Small intestine (tissue), 7 donors: ENCODE measurements around the gene EDAR. TPM values are rescaled to one million over a fixed set of nuclear protein-coding genes. Genes with fewer than 3 reads are reported as not detected.

ENCODE experiments used
- DNase-seq, 2 donors: peaks; one replicate each; pipeline versions ENCODE4 v3.0.0 to v3.0.0-alpha.2; 2013
- FAIRE-seq: peaks from 2 replicates; lab custom pipeline; 2012; peaks lifted over from hg19 to GRCh38; lab: Jason Lieb, UNC
- H3K27ac ChIP-seq, 3 donors: one replicate each; pipeline ENCODE4 v1.5.1; 2013; ENCODE audit warnings: low read length in 2 of 3, mild to moderate bottlenecking in 2 of 3, control low read depth in 1 of 3, inconsistent platforms in 1 of 3, low read depth in 1 of 3, moderate library complexity in 1 of 3
- H3K27me3 ChIP-seq, 3 donors: one replicate each; pipeline ENCODE4 v1.6.1; 2013; ENCODE audit warnings: low read length in 3 of 3, inconsistent platforms in 1 of 3; ENCODE audit not compliant: control insufficient read depth in 3 of 3, insufficient read depth in 3 of 3
- H3K36me3 ChIP-seq, 3 donors: one replicate each; pipeline ENCODE4 v1.6.1; 2013; ENCODE audit warnings: low read length in 3 of 3, inconsistent platforms in 1 of 3, low read depth in 1 of 3, mild to moderate bottlenecking in 1 of 3, moderate library complexity in 1 of 3; ENCODE audit not compliant: control insufficient read depth in 3 of 3, insufficient read depth in 2 of 3
- H3K4me1 ChIP-seq, 3 donors: one replicate each; pipeline ENCODE4 v1.6.1; 2013; ENCODE audit warnings: low read length in 2 of 3, inconsistent platforms in 1 of 3, low read depth in 1 of 3, mild to moderate bottlenecking in 1 of 3, moderate library complexity in 1 of 3; ENCODE audit not compliant: control insufficient read depth in 3 of 3, insufficient read depth in 2 of 3
- H3K4me3 ChIP-seq, 3 donors: one replicate each; pipeline ENCODE4 v1.5.1; 2013; ENCODE audit warnings: low read length in 3 of 3, control low read depth in 1 of 3, inconsistent platforms in 1 of 3, low read depth in 1 of 3, mild to moderate bottlenecking in 1 of 3, moderate library complexity in 1 of 3
- H3K9me3 ChIP-seq, 2 donors: one replicate each; pipeline ENCODE4 v1.6.1; 2013; ENCODE audit warnings: low read depth in 1 of 2, low read length in 1 of 2; ENCODE audit not compliant: control insufficient read depth in 2 of 2, insufficient read depth in 1 of 2
- WGBS, 3 donors: extraction: QIAGEN DNeasy Blood & Tissue Kit; methylation state at CpG; one replicate each; pipeline ENCODE4 v1.1.7; 2013; 5-methylcytosine and 5-hydroxymethylcytosine counted together
- polyA plus RNA-seq, 4 donors: library from polyadenylated mRNA; stranded (reverse) in 3 of 4; unstranded in 1 of 4; fragments of 200-250 nt in 3 of 4; fragments of 120-200 nt in 1 of 4; gene quantifications; one replicate each; pipeline versions ENCODE4 v1.2.1 to v1.2.3, GENCODE V29; 2013
- donor health status: healthy with polysubstance abuse.
- donor health status: control.
- donor health status: control.
- donor health status: Bipolar disorder and iron deficiency.
- donor health status: healthy.

The EDAR gene
- polyA plus RNA-seq, 4 donors: 0.09 to 1.8 TPM; not detected in 2

DNA sequence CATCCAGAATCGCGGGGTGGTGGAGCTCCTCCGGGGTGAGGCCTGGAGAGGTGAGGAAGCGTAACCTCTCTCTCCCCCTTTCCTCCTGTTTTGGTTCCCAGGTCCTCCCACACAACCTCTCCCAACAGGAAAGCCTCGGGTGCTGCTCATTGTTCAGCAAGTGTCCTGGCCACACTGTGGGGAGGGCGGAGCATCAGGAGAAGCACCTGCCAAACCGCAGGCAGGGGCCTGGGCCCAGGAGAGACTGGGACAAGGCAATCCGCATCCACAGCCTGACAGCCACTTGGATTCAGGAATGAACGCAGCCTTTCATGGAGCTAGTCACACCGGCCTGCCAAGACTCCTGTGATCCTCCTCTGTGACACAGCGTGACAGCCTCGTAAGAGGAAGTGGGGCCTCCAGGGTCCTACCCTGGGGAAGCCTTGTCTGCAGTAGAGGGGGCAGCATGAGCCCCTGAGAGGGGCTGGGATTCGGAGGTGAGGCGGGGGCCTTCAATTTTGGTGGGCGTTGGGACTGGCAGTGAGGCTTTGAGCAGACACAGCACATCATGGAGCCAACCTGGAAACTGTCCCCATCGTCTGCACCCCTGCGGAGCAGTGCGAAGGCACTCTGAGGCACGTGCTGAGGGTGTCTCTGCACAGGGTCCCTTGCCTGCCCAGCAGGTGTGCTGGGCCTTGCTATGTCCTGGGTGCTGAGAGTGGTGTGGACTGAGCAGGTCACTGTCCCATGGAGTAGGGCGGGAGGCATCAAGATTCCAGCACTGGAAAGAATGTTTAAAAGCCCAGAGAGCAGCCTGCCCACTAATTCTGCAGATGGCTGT is 62.2 kb downstream of the EDAR start:
- WGBS, 3 donors: 86 to 89% (median 87%) methylated on average over 18 to 20 of the region's 20 CpGs
- Histone ChIP-seq H3K4me1 (no peaks in the 10 kb centered on the region), H3K4me3 (no peak overlapping the region), H3K36me3 (peaks cover 0 to 5% (median 0%) of the 10 kb centered on the region in 3 donors), H3K27ac (no peak overlapping the region), H3K9me3 (no peaks in the 10 kb centered on the region), H3K27me3 (peaks cover 0 to 2% (median 0%) of the 10 kb centered on the region in 3 donors)
- FAIRE-seq (no peak), DNase-seq (no peak)

DNA sequence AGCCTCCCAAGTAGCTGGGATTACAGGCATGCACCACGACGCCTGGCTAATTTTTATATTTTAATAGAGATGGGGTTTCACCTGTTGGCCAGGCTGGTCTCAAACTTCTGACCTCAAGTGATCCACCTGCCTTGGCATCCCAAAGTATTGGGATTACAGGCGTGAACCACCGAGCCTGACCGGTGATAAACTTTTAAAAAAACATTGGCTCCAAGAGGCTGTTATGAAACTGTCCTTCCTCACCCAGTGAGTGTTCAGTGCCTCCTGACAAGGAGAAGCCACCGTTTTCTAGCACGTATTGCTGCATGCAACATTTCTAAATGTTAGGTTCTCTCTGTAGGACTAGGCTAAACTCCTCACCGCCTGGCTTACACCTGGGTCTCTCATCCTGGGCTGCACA is 63.3 kb downstream of the EDAR start:
- Histone ChIP-seq H3K4me3 (no peak overlapping the region), H3K27me3 (peaks cover 0 to 2% (median 0%) of the 10 kb centered on the region in 3 donors), H3K9me3 (no peaks in the 10 kb centered on the region), H3K4me1 (no peaks in the 10 kb centered on the region), H3K27ac (no peak overlapping the region), H3K36me3 (peaks cover 0 to 5% (median 0%) of the 10 kb centered on the region in 3 donors)
- WGBS, 3 donors: 80 to 88% (median 84%) methylated on average over 8 of the region's 8 CpGs
- no peak for DNase-seq
- FAIRE-seq: no peak

DNA sequence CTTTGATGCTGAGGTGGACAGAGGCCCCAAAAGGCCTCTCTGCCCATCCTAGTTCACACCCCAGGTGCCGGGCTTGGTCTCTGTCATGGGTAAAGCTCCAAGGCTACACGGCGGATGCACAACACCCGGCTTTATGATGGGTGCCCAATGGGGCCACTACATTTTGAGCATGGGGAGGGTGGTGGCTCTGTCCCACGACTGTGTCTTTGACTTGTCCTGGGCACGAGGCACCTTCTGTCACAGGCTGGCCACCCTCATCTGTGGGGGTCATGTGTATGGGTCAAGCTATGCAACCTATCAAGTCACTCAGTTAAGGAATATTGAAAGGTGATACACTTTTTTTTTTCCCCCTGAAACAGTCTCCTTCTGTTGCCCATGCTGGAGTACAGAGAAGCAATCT is 63.7 kb downstream of the EDAR start:
- FAIRE-seq (no peak), DNase-seq (no peak)
- Histone ChIP-seq H3K27me3 (peaks cover 0 to 2% (median 0%) of the 10 kb centered on the region in 3 donors), H3K9me3 (no peaks in the 10 kb centered on the region), H3K4me3 (no peak overlapping the region), H3K4me1 (no peaks in the 10 kb centered on the region), H3K27ac (no peak overlapping the region), H3K36me3 (peaks cover 0 to 5% (median 0%) of the 10 kb centered on the region in 3 donors)
- WGBS, 3 donors: 93 to 94% (median 93%) methylated on average over 6 of the region's 6 CpGs

DNA sequence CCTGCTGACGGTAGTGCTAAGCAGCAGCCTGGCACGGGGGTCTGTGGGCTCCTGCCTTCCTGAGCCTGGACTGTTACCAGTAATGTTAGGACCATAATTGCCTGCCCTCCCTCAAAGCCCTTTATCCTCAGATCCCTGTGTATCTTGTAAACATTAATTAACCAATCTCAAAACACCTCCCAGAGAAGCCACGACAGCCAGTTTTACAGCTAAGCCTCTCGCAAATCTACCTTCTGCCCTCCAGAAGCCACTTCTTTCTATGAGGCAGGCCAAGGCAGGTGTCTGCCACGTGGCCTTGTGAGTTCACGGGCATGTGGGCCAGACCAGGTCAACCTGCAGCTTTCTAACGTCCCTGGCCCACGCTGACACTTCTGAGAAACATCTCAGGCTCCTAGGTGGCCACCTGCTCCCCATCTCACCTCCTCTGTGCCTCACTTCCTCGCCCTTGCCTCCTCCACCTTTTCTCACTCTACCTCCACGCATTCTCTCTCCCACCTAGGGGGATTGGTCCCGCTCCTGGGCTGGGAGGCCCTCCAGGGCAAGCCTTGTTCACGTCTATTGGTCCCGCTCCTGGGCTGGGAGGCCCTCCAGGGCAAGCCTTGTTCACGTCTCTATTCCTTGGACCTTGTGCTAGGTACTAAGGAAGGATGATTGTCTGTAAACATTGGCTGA is 64.3 kb downstream of the EDAR start:
- Histone ChIP-seq H3K4me3 (no peak overlapping the region), H3K27me3 (peaks cover 0 to 2% (median 0%) of the 10 kb centered on the region in 3 donors), H3K4me1 (no peaks in the 10 kb centered on the region), H3K27ac (no peak overlapping the region), H3K9me3 (no peaks in the 10 kb centered on the region), H3K36me3 (peaks cover 0 to 5% (median 0%) of the 10 kb centered on the region in 3 donors)
- FAIRE-seq: no peak
- no peak for DNase-seq
- 56 to 70% (median 64%) methylated on average over 14 of the region's 14 CpGs for WGBS, 3 donors

DNA sequence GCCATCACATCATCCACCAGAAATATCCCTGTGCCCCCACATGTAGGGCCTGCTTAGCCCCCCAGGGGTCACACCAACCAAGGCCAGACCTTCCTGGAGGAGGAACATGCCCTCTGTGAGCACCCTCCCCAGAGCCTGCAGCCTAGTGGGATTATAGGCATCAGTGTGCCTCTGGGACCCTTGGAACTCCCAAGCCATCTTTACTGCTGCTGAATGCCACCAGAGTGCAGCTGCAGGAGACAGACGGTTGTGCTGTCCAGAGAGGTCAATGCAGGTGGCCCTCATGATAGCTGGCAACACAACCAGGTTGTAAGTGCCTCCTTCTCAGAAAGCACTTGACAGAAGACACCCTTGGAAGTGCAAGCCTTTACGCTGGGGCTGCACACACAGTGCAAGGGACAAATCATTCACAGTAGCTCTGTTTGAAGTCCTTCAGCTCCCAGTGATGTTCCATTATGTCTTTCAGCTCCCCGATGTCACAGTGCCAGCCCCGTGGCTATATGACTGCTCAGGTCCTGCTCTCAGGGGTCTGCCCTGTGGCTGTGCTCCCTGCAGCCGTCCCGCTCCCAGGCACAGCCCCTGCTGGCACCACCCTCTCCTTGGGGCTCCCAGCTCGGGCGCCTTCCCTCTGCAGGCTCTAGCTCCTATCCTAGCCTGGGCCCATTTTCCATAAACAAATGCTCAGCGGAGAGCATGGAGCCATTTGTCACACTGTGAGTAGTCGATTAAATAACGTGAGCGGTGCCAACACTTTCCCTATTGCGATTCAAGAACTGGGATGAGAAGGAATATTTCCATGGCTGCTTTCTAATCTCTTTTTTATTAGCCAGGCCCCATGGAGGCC is 65.1 kb downstream of the EDAR start:
- H3K4me1 ChIP-seq: no peaks in the 10 kb centered on the region
- H3K27ac ChIP-seq: no peak overlapping the region
- H3K27me3 ChIP-seq: peaks cover 0 to 2% (median 0%) of the 10 kb centered on the region in 3 donors
- WGBS, 3 donors: 76 to 83% (median 82%) methylated on average over 13 of the region's 13 CpGs
- DNase-seq (no peak), FAIRE-seq (no peak)
- peaks cover 0 to 2% (median 0%) of the 10 kb centered on the region in 3 donors for H3K36me3 ChIP-seq
- H3K9me3 ChIP-seq: no peaks in the 10 kb centered on the region
- H3K4me3 ChIP-seq: no peak overlapping the region

DNA sequence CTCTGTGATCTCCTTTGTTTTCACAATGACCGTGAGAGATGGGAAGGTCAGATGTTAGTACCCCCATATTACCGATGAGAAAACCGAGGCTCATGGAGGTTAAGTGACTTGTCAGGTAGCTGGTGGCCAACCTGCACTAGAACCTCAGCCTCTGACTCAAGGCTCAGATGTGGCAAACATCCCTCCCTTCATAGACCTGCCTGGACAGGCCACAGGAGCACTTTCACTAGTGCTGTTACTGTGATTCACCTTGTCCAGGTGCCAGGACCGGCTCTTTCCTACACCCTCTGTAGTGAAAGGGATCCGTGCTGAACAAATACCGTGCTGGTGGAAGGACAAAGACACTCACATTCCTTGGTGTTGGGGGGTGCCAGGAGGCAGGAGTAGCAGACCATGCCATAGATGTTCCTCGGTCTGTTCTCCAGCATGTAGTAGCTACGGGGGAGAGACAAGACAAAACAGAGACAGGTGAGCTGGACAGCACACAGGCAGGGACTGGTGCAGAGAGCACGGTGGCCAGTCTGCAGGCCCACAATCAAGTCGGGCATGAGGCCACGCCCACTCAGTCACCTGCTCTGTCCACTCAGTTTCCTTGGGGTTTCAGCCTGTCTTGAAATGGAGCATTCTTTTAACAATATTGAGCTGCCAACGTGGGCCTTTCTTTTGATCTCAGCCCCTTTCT is 65.9 kb downstream of the EDAR start:
- Histone ChIP-seq H3K36me3 (no peaks in the 10 kb centered on the region), H3K4me1 (no peaks in the 10 kb centered on the region), H3K27me3 (peaks cover 0 to 2% (median 0%) of the 10 kb centered on the region in 3 donors), H3K27ac (no peak overlapping the region), H3K4me3 (no peak overlapping the region), H3K9me3 (no peaks in the 10 kb centered on the region)
- DNase-seq: no peak
- 57 to 81% (median 69%) methylated on average over 11 to 12 of the region's 12 CpGs for WGBS, 3 donors
- FAIRE-seq: no peak

DNA sequence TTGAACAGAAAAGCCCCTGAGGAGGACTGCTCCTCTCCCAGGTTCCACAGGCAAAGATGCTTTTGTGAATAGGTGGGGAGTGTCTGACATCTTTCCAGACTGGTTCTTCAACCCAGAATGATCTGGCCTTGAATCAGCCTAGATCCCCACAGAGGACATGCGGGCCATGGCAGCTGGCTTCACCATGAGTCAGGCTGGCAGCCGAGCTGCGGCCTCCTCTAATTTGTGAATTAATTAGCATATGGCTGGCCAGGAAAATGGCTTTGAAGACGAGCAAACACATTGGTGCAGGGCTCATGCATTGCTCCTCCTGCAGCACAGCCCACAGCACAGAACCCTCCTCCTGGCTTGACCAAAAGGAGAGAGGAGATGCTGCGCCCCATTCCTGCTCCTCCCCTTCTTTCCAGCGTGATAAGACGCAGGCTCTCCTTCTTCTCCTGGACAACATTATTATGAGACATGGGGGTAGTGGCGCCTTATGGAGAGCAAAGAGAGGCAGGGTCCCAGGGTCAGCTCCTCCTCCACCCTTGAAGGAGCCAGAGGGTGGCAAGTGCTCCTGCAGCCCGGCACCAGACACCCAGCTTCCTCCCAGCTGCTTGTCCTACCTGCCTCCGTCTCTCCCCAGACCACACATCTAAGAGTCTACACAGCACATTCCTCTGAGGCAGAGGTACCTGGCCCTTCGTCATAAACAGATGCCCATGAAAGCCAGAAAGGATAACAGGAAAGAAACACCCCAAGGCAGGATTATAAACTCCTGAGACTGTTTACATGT is 66.7 kb downstream of the EDAR start:
- WGBS, 3 donors: 78 to 84% (median 82%) methylated on average over 11 of the region's 11 CpGs
- FAIRE-seq: no peak

More for the DNA sequence above, 66.7 kb downstream of the EDAR start:
- Histone ChIP-seq H3K4me1 (no peaks in the 10 kb centered on the region), H3K27ac (no peak overlapping the region), H3K27me3 (peaks cover 0 to 2% (median 0%) of the 10 kb centered on the region in 3 donors), H3K4me3 (no peak overlapping the region), H3K36me3 (no peaks in the 10 kb centered on the region), H3K9me3 (no peaks in the 10 kb centered on the region)
- no peak for DNase-seq
